AG04449 (cell line): ENCODE data around the gene CPA3.

Experiments used
- CTCF ChIA-PET: fragments of 350-600 bp; formaldehyde crosslinking; extraction: SDS; loops from one replicate; lab custom pipeline; 2021; ENCODE audit warnings: antibody characterized with exemption; lab: Yijun Ruan, JAX
- POLR2A ChIA-PET: fragments of 400-600, 350-600 bp; formaldehyde crosslinking; extraction: SDS; loops from one replicate; lab custom pipeline; 2020; ENCODE audit warnings: antibody characterized with exemption, inconsistent platforms; lab: Yijun Ruan, JAX
- DNase-seq: peaks from one replicate; pipeline ENCODE4 v3.0.0-alpha.2; 2010; ENCODE audit warnings: low read depth, low spot score
- H3K4me3 ChIP-seq: 2 replicates; pipeline ENCODE4 v1.5.1; 2011; ENCODE audit warnings: low read depth, mild to moderate bottlenecking, control low read depth, low read length
- CTCF ChIP-seq: IDR thresholded peaks from one replicate; pipeline ENCODE4 v1.5.1; 2011; ENCODE audit warnings: mild to moderate bottlenecking, moderate library complexity, low read length, control low read depth, inconsistent platforms; ENCODE audit not compliant: insufficient read depth; ENCODE audit errors: missing control alignments

CPA3 gene

GRCh38 chr3:148911592-148911991 is 46.5 kb downstream of the CPA3 start:
- TF ChIP-seq CTCF: no peak
- POLR2A ChIA-PET: no interaction called here

DNA sequence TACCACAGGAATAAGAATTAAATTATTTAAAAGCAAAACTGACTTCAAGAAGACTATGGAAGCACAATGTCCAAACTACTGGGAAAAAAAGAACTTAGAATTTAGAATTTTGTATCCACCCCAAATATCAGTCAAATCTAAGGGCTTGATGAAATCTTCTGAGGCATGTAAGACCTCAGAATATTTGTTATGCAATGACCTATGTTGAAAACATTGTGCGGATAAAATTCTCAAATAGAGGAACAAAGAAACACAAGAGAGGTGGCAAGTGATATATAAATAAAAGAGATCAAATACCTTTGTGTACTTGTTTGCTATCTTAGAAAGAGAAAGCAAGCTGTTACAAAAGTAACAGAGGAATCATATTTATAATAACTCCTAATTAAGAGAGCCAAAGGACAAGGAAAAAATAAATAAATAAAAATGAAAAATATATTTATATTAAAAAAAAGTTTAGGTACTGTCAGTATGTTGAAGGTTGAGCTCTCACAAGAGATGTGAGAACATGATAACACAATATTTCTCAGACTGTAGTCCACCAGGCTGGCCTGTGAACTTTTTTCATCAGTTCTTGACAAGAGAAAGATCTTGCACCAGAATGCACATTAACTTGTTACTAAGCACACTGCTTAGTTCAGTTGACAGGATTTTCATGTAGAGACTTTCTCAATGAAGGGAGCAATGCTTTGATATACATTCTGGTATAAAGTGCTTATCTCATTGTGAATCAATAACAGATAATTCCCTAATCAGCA is 50.0 kb downstream of the CPA3 start:
- no peak for TF ChIP-seq CTCF
- POLR2A ChIA-PET: no interaction called here
- no peak for DNase-seq
- no peak overlapping the region for H3K4me3 ChIP-seq
- CTCF ChIA-PET: no interaction called here

More at GRCh38 chr3:148911592-148911991, 46.5 kb downstream of the CPA3 start:
- no peak for DNase-seq
- CTCF ChIA-PET: no interaction called here
- H3K4me3 ChIP-seq: no peak overlapping the region

- ChIA-PET CTCF (interaction anchor here (0.9 to 1.4 kb wide), 2 partner anchors 8 to 54 kb away, joined by 3 to 4 read pairs; no protein-coding TSS in a partner anchor), POLR2A (no interaction called here)
- no peak for TF ChIP-seq CTCF
- H3K4me3 ChIP-seq: no peak overlapping the region
- no peak for DNase-seq
Observed at GRCh38 chr3:148916132-148916531, 51.0 kb downstream of the CPA3 start.

- no peak for TF ChIP-seq CTCF
- H3K4me3 ChIP-seq: no peak overlapping the region
- DNase-seq: no peak
- POLR2A ChIA-PET: no interaction called here
- CTCF ChIA-PET: interaction anchor here (1.1 kb wide), 1 partner anchor 33 kb away, joined by 3 read pairs; no protein-coding TSS in a partner anchor
Observed at GRCh38 chr3:148922467-148922866, 57.4 kb downstream of the CPA3 start.

DNA sequence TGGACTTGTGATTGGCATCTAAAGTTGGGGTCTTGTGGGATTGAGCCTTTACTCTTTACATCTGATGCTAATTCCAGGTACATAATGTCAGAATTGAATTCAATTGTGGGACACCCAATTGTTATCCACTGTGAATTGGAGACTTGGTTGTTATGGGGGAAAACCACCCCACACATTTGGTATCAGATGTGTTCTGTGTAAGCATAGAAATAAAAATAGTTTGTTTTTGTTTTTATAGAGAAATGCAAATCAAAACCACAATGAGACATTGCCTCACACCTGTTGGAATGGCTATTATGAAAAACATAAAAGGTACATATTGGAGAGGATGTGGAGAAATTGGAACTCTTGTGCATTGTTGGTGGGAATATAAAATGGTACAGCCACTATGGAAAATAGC is 58.5 kb downstream of the CPA3 start:
- ChIA-PET POLR2A (no interaction called here), CTCF (interaction anchor here (1.1 kb wide), 1 partner anchor 32 kb away, joined by 3 read pairs; no protein-coding TSS in a partner anchor)
- TF ChIP-seq CTCF: no peak
- DNase-seq: no peak
- no peak overlapping the region for H3K4me3 ChIP-seq

DNA sequence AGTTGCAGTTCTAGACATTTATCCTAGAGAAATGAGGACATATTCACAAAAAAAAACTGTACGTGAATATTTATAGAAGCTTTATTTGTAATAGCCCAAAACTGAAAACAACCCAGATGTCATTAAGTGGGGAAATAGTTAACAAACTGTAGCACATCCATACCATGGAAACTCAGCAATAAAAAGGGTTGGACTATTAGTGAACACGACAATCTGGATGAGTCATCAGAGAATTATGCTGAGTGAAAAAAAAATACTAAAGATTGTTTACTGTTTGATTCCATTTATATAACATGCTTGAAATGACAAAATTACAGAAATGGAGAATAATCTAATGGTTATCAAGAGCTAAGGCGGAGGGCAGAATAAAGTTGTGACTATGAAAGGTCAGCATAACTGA is 59.5 kb downstream of the CPA3 start:
- ChIA-PET CTCF (interaction anchor here (2.1 kb wide), 1 partner anchor 63 kb away, joined by 5 read pairs; no protein-coding TSS in a partner anchor), POLR2A (no interaction called here)
- no peak for TF ChIP-seq CTCF
- DNase-seq: no peak
- H3K4me3 ChIP-seq: no peak overlapping the region
